Urothelium cell line (cell line): Measurements from ENCODE around the gene BACH2.

ENCODE experiments used
- DNase-seq: peaks from one replicate; pipeline ENCODE4 v3.0.0; 2011; ENCODE audit warnings: low spot score, mixed read lengths
- FAIRE-seq: peaks from 2 replicates; lab custom pipeline; 2011; peaks lifted over from hg19 to GRCh38; lab: Jason Lieb, UNC

BACH2 gene

DNA sequence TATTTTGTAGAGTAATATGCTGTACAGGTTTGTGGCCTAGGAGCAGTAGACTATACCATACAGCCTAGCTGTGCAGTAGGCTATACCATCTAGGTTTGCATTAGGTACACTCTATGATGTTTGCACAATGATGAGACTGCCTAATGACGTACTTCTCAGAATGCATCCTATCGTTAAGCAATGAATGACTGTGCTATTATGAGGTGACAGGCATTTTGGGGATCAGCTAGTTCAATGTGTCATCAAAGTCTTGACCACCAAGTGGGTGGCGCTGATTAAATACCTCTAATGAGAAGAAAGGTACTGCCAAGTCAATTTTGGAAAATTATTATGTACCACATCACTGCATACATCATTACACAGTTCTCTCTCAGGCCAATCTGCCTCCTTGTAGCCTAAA lies 190.2 kb downstream of the BACH2 start:
- no peak for DNase-seq
- FAIRE-seq = no peak

DNA sequence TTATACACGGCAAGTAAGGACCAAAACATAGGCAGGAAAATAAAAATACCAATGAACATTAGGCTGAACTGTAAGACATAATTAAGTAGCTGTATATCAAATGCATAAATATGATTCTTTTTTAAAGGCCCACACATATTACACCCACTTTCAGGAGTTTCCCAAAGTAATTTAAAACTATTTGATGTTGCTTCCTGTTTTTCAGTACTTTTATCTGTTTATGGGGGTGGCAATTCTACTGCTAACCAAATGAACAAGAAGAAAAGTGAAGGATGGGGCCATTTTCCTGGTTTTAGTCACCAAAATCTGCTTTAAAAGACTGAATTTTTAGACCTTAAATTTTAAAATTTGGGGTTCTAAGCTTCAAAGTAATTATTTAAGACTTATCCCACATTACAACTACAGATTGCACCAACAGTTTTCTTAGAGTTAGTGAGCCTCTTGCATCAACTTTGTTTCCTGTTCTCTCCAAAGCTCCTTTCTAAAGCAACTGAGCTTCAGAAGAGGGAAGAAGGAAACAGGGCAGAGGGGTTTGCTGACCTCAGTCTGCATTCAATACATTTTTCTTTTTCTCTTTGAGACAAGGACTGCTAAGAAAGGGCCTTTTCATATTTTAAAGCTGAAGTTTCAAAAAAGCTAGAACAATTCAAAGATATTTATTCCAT lies 191.0 kb downstream of the BACH2 start:
- FAIRE-seq = no peak
- no peak for DNase-seq

DNA sequence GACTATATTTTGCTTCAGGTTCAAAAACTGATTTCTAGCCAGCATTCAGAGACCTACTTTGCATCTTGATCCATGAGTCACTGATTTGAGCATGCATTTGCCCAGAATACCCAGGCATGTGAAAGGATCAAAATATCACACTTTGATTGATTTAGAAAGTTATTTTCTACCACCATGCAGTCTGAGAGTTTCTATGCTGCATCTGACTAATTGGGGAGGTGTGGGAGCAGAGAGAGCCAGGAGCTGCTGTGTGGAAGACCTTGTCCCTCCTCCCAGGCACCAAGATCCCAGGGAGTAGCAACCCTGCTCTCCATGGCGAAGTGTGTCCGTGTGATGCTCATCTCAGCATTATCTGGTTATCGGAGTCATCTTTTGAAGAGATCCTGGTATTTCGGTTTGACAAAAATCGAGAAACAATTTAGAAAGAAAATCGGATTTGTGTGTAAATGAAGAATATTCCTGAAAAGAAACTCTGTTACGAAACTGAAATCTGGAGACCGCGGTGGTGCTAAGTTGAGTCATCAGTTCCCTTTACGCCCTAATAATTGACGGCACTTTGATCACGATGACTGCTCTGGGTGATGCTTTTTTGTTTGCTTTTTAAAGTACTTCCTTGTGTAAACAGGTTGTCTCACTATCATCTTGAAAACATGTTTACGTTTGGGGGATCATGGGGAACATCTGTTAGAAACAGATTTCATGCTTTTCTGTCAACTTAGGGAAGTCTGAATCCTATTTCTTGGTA lies 193.4 kb downstream of the BACH2 start:
- FAIRE-seq (no peak), DNase-seq (peak; percentile 20)

DNA sequence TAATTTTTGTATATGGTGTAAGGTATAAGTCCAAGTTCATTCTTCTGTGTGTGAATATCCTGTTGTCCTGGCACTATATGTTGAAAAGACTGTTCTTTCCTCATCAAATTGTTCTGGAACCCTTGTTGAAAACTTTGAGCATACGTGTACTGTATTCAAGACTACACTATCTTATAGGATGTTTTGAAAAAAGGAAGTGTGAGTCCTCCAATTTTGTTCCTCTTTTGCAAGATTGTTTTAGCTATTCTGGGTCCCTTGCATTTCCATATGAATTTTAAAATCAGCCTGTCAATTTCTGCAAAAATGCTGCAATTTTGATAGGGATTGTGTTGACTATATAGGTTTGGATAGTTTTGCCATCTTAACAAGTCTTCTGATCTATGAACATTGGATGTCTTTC lies 195.2 kb downstream of the BACH2 start:
- no peak for FAIRE-seq
- no peak for DNase-seq

DNA sequence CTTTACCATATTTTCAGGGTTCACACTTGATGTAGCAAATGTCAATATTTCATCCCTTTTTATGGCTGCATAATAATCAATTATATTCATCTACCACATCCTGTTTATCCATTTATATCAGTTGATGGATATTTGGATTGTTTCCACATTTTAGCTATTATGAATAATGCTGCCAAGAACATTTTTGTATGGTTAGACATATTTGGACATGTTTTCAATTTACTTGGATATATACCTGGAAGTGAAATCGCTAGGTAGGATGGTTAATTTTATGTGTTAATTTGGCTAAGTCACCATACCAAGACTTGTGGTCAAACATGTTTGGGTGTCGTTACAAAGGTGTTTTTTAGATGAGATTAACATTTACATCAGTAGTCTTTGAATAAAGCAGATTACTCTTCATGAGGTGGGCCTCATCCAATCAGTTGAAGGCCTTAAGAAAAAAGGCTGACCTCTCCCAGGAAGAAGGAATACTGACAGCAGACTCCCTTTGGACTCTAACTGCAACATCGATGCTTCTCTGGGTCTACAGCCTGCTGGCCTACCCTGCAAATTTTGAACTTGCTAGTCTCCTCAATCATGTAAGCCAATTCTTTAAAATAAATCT lies 196.5 kb downstream of the BACH2 start:
- FAIRE-seq (no peak), DNase-seq (no peak)

DNA sequence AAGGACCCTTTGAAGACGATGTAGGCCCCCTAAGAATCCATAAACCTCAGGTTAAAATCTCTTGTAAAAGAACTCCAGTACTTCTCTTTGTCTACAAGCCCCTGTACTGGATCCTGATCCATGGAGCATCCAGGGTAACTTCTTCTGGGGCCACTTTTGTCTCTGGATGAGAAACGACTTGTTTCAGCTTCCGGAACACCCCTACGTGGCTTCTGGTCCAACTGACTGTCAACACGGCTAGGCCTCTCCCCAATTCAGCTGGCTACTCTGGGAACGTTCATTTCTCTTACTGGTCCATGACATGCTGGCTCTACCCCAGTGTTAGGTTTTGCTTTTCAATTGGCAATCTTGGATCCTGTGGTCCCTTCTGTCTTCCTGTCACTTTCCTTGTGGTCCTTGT lies 198.0 kb downstream of the BACH2 start:
- DNase-seq (no peak), FAIRE-seq (no peak)

DNA sequence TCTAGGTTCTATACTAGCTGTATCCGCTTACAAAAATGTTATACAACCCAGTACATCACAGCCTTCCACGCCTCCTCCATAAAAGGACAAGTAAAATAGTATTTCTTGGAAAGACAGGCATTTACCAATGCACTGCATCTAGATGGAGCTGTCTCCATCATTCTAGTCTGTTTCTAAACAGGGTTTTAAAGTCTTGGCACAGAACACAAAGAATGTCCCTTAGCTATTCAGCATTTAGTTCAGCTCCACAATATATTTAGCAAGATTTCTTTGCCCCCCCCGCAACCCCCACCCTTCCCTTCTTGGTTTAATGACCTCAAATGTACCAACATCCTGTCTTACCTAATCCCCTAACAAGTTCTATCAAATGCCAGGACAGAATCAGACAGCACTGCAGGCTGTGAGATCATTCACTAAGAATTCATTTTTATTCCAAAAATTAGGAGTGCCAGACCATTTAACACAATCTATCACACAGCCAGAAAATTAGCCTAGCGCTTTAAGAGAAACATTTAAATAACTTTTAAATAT lies 198.6 kb downstream of the BACH2 start:
- DNase-seq (peak; percentile 66), FAIRE-seq (no peak)

- no peak for FAIRE-seq
Observed at GRCh38 chr6:90097356-90097755, 199.3 kb downstream of the BACH2 start.

GRCh38 chr6:90096818-90097217 lies 199.8 kb downstream of the BACH2 start:
- DNase-seq (no peak), FAIRE-seq (no peak)

More at GRCh38 chr6:90097356-90097755, 199.3 kb downstream of the BACH2 start:
- no peak for DNase-seq

GRCh38 chr6:90095788-90096187 lies 200.9 kb downstream of the BACH2 start:
- DNase-seq (no peak), FAIRE-seq (no peak)

GRCh38 chr6:90095145-90095544 lies 201.5 kb downstream of the BACH2 start:
- no peak for DNase-seq
- FAIRE-seq = no peak

- DNase-seq (no peak), FAIRE-seq (no peak)
Observed at GRCh38 chr6:90093558-90094073, 203.0 kb downstream of the BACH2 start.

- no peak for FAIRE-seq
- no peak for DNase-seq
Observed at GRCh38 chr6:90090866-90091265, 205.8 kb downstream of the BACH2 start.

GRCh38 chr6:90088009-90088408 lies 208.6 kb downstream of the BACH2 start:
- peak; percentile 37 for DNase-seq
- FAIRE-seq = peak; percentile 63

DNA sequence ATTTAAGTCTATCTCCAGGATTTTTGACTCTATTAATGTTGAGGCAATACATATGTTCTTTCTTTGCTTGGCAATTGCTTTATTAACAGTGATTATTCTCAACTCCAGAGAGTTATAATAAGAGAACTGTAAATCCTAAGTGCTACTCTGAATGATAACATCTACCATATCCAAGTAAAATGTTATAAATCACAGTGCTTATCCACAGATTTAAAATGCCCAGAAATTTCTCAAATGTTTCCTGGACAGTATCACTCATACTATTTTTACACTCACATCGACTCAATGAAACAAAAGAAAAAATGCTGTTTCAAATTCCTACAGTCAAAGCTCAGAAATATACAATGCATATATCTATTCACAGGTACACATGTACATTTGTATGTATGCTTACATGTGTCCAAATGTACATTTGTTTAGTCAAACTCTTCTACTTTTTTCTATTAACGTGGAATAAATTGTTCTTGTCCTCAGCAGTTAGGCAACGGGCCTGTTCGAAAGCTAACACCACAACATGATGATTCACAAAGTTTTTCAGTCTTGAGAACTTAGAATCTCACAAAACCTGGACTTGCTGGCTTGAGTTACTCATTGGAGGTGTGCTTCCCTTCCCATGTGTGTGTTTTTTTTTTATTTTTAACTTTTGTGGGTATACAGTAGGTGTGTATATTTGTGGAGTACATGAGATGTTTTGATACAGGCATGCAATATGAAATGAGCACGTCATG lies 209.4 kb downstream of the BACH2 start:
- FAIRE-seq (no peak), DNase-seq (no peak)

GRCh38 chr6:90086517-90086916 lies 210.1 kb downstream of the BACH2 start:
- DNase-seq = peak; percentile 49
- FAIRE-seq = no peak

DNA sequence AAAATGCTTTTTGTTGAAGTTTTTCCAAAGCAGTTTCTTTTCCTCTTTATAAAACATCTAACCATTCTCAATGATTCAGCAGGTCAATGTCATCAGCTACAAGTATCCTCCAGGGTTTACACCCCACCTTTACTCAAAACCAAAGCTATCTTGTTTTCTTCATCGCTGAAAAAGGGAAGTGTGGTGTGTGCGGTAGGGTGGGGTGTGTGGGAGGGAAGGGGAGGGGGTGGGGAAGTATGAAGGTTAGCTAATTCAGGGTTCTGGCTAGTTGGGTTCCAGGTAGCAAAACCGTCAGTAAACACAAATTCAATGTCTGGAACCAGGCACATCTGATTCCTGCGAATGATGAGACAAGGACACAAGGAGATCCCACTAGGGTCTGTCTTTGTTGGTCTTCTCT lies 212.8 kb downstream of the BACH2 start:
- DNase-seq (no peak), FAIRE-seq (no peak)

- FAIRE-seq = no peak
- no peak for DNase-seq
Observed at GRCh38 chr6:90082847-90083246, 213.8 kb downstream of the BACH2 start.

GRCh38 chr6:90080876-90081481 lies 215.7 kb downstream of the BACH2 start:
- FAIRE-seq (no peak), DNase-seq (no peak)
